ENCODE results near the gene RNF135.
"Not testable (repeated sequence)": the region's sequence is repeated elsewhere in the genome, so short reads cannot be mapped to it uniquely, and the experiment has no call there.

Gene RNF135

DNA sequence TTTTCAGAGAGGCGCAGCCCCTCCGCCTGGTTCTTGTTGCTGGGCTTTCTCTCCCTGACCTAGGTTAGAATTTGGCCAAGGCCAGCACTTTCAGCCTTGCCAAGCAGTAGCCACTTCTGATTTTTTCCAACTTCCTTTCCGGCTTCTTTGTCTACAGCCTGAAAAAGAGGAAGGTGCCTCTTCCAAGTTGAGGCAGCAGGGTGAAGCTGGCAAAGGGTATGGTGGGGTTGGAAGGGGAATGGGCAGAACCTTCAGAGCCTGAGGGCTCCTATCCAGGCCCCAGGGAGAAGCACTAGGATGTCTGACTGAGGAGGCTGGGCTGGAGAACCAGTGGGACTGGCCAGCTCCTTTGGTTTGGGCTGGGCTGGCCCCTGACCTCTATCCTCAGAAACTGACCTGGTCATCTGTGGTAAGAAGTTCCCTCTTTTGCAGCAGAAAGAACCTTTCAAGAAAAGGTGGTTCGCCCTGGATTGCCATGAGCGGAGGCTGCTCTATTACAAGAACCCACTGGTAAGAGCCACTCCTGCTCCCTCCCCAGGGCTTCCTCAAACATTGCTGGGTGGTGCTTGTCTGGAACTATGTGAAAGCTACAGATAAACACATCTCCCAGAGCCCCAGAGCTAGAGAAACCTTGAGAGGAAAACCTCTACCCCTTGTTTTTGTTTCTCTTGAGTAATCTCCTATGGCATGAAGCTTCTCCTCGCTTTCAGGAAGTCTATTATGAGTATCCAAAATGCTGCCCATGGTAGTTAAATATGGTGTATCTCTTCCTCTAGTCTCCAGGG is 16.6 kb upstream of the RNF135 start:
- DNase-seq = peak; percentile 86

DNA sequence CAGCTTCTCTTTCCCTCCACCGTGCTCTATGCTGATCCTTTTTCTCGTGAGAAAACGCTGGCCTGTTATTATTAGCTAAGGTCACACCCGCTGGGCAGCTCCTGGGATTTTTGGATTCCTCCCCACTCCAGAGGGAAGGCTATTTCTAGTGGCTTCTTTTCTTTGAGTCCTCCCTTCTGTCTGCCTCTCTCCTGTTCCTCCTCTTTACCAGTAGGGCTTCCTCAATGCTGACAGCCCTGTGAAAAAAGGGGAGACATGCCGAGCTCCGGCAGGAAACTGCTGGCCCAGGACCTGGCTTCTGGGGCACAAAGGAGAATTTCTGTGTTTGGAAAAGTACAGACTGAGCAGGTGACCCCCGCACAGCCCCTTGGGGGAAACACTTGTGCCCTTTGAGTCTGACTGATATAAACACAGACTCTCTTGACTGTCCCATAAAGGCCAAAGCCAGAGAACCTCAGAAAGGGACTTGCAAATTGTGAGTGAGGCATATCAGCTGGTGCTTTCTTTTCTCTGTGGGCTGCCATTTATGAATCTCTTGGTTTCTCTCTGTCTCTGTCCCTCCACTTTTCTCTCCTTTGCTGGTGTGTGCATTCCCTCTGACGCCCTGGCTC is 14.0 kb upstream of the RNF135 start:
- peak; percentile 19 for DNase-seq

DNA sequence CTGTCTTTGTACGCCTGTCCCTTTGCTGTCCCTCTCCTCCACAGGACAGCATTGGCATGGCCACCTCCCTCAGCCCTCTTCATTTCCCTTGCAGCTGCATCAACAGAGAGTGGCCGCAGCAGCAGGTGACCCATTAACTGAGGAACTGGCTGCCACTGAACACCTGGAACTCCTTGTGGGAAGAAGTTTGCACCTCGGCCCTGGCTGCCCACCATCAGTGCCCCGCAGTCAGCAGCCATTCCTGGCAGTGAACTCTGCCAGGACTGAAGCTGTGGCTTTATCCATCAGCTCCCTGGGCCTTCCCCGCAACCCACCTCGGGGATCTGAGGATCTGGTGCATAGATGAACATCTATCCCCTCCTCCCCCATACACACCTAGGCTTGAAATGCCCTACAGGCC is 13.1 kb upstream of the RNF135 start:
- no peak for DNase-seq

DNA sequence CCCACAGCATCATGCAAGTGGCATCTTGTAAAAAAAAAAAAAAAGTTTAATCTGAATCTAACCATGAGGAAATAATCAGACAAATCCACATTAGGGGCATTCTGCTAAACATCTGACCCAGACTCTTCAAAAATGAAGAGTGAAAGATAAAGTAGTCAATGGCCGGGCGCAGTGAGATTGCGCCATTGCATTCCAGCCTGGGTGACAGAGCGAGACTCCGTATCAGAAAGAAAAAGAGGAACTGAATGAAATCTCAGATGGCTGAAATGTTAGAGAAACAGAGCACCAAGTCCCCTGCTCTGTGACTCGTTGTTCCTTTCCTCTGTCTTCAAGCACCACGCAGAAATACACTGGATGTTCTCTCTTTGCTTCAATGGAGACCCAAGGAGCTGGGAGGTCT is 12.7 kb upstream of the RNF135 start:
- peak; percentile 87 for DNase-seq

- peak; percentile 89 for DNase-seq
Measured at GRCh38 chr17:30961209-30962188, 9.3 kb upstream of the RNF135 start.

DNA sequence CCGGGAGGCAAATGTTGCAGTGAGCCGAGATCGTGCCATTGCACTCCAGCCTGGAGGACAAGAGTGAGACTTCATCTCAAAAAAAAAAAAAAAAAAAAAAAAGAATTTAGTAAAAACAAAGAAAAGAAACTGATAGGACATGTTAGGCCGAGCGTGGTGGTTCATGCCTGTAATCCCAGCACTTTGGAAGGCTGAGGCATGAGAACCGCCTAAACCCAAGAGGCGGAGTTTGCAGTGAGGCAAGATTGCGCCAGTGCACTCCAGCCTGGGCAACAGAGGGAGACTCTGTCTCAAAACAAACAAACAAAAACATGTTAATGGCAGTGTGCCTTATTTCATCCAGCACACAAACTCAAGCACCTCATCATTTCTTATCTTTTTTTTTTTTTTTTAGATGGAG is 6.5 kb upstream of the RNF135 start:
- DNase-seq = peak; percentile 54

GRCh38 chr17:30964876-30965275 is 6.0 kb upstream of the RNF135 start:
- peak; percentile 40 for DNase-seq

DNA sequence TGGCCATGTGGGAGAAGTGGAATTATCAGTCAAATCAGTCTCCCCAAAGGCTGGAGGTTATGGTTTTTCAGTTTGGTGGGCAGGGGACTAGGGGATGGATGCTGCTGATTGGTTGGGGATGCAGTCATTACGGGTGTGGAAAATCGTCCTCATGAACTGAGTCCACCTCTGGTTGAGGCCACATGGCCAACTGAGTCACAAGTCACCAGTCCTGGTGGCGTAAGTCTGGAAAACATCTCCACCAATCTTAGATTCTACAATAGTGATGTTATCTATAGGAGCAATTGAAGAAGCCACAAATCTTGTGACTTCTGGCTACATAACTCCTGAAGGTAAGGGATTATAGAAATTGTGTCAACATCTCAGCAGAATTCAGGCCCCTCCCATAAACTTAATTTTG is 5.2 kb upstream of the RNF135 start:
- peak; percentile 80 for DNase-seq

DNA sequence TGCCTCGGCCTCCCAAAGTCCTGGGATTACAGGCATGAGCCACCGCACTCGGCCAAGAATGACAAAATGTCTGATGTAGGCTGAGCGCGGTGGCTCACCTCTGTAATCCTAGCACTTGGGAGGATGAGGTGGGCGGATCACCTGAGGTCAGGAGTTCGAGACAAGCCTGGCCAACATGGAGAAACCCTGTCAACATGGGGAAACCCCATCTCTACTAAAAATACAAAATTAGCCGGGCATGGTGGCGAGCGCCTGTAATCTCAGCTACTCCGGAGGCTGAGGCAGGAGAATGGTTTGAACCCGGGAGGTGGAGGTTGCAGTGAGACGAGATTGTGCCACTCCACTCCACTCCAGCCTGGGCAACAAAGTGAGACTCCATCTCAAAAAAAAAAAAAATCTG is 2.9 kb upstream of the RNF135 start:
- DNase-seq = not testable (repeated sequence)

DNA sequence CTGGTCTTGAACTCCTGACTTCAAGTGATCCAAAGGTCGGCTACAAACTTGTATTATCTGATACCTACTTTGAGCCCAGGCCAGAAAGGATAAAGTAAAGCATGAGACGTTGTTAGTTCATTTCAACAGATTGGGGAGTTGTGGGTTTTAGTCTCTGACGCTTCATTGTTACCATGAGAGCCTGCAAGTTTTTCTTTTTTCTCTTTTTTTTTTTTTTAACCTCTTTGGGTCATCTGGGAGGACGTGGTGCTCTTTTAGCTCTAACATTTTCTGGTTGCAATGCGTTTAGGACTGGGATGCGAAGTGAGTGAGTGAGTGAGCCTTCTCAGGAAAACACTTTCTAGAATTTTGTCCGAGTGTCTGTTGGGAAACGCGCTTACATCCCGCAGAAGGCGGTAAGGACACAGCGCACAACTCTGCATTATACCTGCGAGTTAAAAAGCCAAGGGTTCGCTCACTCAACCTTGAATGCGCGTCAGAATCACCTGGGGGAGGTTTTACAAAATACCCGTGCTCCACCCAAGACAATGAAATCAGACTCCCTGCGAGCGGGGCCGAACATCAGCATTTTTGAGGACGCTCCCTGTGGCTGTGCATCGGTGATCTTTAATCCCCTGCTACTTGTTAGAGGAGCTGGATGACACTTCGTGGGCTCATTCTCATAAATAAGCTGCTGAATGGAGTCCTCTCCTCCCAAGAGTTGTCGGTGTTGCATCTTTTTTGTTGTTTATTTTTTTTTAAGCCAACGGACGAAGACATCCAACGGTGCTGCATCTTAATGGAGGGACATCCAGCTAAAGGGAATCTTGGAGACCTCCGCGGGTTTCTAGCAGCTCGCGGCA is 629 bp upstream of the RNF135 start:
- peak; percentile 28 for DNase-seq

- no peak for DNase-seq
Measured at GRCh38 chr17:30975042-30975820, 4.4 kb downstream of the RNF135 start.

- DNase-seq = not testable (repeated sequence)
Measured at GRCh38 chr17:30979919-30980318, 9.1 kb downstream of the RNF135 start.

GRCh38 chr17:30981531-30982519 is 11.0 kb downstream of the RNF135 start:
- no peak for DNase-seq

DNA sequence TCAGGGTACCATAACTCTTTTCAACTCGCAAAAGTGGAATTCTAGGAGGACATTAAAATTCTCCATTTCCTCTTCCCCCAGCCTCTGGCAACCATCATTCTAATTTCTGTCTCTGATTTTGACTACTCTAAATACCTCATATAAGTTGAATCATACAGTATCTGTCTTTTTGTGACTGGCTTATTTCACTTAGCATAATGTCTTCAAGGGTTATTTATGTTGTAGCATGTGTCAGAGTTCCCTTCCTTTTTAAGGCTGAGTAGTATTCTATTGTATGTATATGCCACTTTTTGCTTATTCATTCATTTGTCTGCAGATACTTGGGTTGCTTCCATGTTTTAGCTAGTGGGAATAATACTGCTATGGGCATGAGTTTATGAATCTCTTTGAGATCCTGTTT is 12.0 kb downstream of the RNF135 start:
- DNase-seq = no peak

- DNase-seq = no peak
Measured at GRCh38 chr17:30990458-30990857, 19.6 kb downstream of the RNF135 start.

GRCh38 chr17:30992551-30992950 is 21.7 kb downstream of the RNF135 start:
- DNase-seq = no peak

DNA sequence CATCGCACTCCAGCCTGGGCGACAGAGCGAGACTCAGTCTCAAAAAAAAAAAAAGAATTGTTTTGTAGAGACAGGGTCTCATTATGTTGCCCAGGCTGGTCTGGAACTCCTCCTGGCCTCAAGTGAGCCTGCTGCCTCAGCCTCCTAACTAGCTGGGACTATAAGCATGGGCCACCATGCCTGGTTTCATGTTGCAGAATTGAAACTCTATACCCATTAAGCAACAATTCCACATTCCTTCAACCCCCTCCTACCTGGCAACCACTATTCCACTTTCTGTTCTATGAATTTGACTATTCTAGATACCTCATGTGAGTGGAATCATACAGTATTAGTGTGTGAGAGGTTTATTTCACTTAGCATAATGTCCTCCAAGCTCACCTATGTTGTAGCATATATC is 24.5 kb downstream of the RNF135 start:
- DNase-seq = no peak

DNA sequence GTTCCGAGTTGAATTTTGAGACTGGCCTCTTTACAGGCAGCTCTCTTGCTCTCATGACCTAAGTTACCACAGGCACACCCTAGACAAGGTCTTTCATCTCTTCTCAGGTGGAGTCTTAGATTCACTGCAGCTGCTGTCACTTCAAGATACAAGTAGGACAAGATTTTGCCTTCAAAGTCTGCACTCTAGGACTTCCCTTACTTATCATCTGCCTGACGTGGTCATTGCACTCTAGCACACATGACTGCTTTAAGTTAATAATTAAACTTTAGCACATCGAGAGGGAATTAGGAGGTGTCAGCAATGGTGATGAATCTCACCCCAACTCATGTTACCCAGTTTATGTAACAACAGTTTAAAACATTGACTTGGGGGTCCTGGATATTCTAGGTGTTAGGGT is 25.6 kb downstream of the RNF135 start:
- DNase-seq = no peak

DNA sequence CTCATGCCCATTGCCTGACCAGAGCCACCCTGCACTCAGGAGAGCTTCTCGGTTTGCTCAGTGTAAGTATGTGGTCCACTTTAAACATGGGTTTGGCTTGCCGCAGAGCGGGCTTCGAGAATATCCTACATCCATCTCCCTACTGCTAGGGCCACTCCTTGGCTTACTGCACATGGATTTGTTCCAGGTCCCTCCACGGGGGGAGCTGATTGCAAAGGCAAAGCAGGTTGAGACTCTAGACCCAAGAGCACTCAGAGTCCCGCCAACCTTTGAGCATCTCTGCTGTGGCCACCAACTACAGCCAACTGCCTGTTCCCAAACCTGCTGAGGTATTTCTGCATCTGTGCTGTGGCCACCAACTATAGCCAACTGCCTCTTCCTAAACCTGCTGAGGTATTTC is 26.4 kb downstream of the RNF135 start:
- no peak for DNase-seq

GRCh38 chr17:30997842-30998241 is 27.0 kb downstream of the RNF135 start:
- no peak for DNase-seq

Data from suppressor macrophage treated with lipopolysaccharide for 4 hours (primary cell).